PC-3 (cell line): ENCODE measurements around the gene SPTAN1. TPM values are rescaled to one million over a fixed set of nuclear protein-coding genes. Genes with fewer than 3 reads are reported as not detected.

Experiments
- ATAC-seq: fragments of 200-7000 bp; cut with Tn5 transposase; 2 replicates; pipeline ENCODE4 v1.9.1; 2020; ENCODE audit warnings: mild to moderate bottlenecking, moderate library complexity
- BruUV-seq: library from RNA; stranded (reverse); fragments of 400-500 nt; replicated peaks from 2 replicates; lab custom pipeline; 2021; lab: Mats Ljungman, UMichigan
- CTCF ChIA-PET: fragments of 300-600 bp; sonication (Branson Sonifier 250); formaldehyde crosslinking; loops from one replicate; lab custom pipeline; 2022; ENCODE audit warnings: antibody characterized with exemption; lab: Charles Lee
- POLR2A ChIA-PET: fragments of 300-600 bp; sonication (Branson Sonifier 250); formaldehyde crosslinking; loops from one replicate; lab custom pipeline; 2022; ENCODE audit warnings: antibody characterized with exemption; ENCODE audit not compliant: unreplicated experiment; lab: Charles Lee
- DNase-seq: peaks from one replicate; pipeline ENCODE4 v3.0.0-alpha.2; 2015
- H2AFZ ChIP-seq: fragments of 300-600 bp; sonication (generic); 2 replicates; pipeline ENCODE4 v1.6.0; 2016; ENCODE audit warnings: antibody characterized with exemption, low read length
- H3F3A ChIP-seq: fragments of 300-600 bp; sonication (generic); one replicate; pipeline ENCODE4 v1.6.0; 2017; ENCODE audit warnings: antibody characterized with exemption, low read length, control low read depth, mild to moderate bottlenecking; ENCODE audit not compliant: unreplicated experiment
- H3K27ac ChIP-seq: fragments of 300-600 bp; sonication (generic); 2 replicates; pipeline ENCODE4 v1.5.1; 2016; ENCODE audit warnings: mild to moderate bottlenecking, low read length
- H3K27me3 ChIP-seq: fragments of 300-600 bp; sonication (generic); 2 replicates; pipeline ENCODE4 v1.6.1; 2016; ENCODE audit warnings: low read length, mixed read lengths
- H3K36me3 ChIP-seq: fragments of 300-600 bp; sonication (generic); 2 replicates; pipeline ENCODE4 v1.6.1; 2016; ENCODE audit warnings: low read depth, mixed run types, low read length, mixed read lengths
- H3K4me1 ChIP-seq: fragments of 300-600 bp; sonication (generic); 2 replicates; pipeline ENCODE4 v1.5.1; 2016; ENCODE audit warnings: low read length; ENCODE audit not compliant: insufficient read depth
- H3K4me2 ChIP-seq: fragments of 300-600 bp; sonication (generic); 2 replicates; pipeline ENCODE4 v1.6.0; 2016; ENCODE audit warnings: low read length
- H3K4me3 ChIP-seq: fragments of 300-600 bp; sonication (generic); 2 replicates; pipeline ENCODE4 v1.5.1; 2016; ENCODE audit warnings: mild to moderate bottlenecking, low read length, mixed read lengths
- H3K79me2 ChIP-seq: fragments of 300-600 bp; sonication (generic); 2 replicates; pipeline ENCODE4 v1.6.1; 2017; ENCODE audit warnings: low read length, mixed read lengths
- H3K9ac ChIP-seq: fragments of 300-600 bp; sonication (generic); 2 replicates; pipeline ENCODE4 v1.6.0; 2016; ENCODE audit warnings: mild to moderate bottlenecking, low read length
- H3K9me2 ChIP-seq: fragments of 300-600 bp; sonication (generic); replicated peaks from 2 replicates; pipeline ENCODE4 v1.6.1; 2016; ENCODE audit warnings: mixed run types, low read length, mixed read lengths
- H3K9me3 ChIP-seq: fragments of 300-600 bp; sonication (generic); 2 replicates; pipeline ENCODE4 v1.6.1; 2016; ENCODE audit warnings: low read length, mixed read lengths
- H4K20me1 ChIP-seq: fragments of 300-600 bp; sonication (generic); 2 replicates; pipeline ENCODE4 v1.6.1; 2016; ENCODE audit warnings: low read length, mixed read lengths
- EZH2 ChIP-seq: fragments of 300-600 bp; sonication (generic); IDR thresholded peaks from one replicate; pipeline ENCODE4 v1.6.1; 2017; ENCODE audit warnings: antibody characterized with exemption, mild to moderate bottlenecking, low read length; ENCODE audit not compliant: unreplicated experiment
- EZH2phosphoT487 ChIP-seq: fragments of 300-600 bp; sonication (generic); IDR thresholded peaks from 2 replicates; pipeline ENCODE4 v1.6.1; 2018; ENCODE audit warnings: mild to moderate bottlenecking, antibody characterized with exemption, low read length, borderline replicate concordance
- intact Hi-C: fragments of 100-400 bp; cut with micrococcal nuclease; formaldehyde crosslinking; loops from 2 replicates; pipeline ENCODE4 v1.9.0; 2023
- total RNA-seq: library from RNA; depleted of rRNA; stranded (reverse); fragments of >200 nt; gene quantifications from 2 replicates; pipeline ENCODE4 v1.2.3, GENCODE V29; 2014
- TF ChIP-seq, protein P1 (sequence below): fragments of 300-600 bp; sonication (generic); conservative IDR thresholded peaks from 2 replicates; pipeline ENCODE4 v1.5.1; 2017; ENCODE audit warnings: antibody characterized with exemption, low read depth, mild to moderate bottlenecking, low read length

Gene SPTAN1
- total RNA-seq, 1 experiment from 2014 or later = 221 TPM

DNA sequence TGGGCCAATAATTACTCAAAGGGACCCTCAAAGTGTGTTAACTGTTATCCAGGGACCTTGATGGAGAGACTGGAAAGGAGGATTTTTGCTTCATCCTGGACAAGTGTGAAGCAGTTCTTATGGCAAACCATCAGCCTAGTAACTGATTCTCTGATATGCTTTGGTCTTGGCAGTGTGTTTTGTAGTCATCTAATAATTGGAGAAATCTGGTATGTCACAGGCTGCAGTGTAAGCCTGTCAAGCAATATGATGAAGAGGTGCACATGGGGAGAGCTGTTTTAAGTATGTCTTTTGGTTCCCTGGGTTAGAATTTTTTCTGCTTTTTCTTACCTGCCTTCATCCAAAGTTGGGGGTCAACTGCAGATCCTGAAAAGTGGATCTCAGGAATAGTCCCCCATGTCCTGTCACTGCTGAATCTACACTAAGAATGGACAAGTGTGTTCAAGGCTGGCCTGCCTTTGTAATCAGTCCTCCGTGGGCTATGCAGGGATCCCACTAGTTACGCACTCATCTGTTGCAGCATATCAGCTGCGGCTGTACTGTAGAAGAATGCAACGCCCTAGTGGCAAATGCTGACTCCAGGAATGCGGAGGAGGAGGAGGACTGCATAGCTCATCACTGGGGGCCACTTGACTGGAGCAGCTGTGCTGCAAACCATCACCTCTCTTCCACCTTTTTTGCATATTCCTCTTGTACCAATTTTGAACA lies 1.9 kb downstream of the SPTAN1 start:
- Histone ChIP-seq H2AFZ (no peak overlapping the region), H3F3A (peaks cover 12% of the 10 kb centered on the region), H3K4me1 (peaks cover 62% of the 10 kb centered on the region), H3K9ac (peak overlapping the region; percentile 79; the same call in 1 of the 2 replicates), H3K27ac (peak overlapping the region; percentile 51), H4K20me1 (peaks cover 26% of the 10 kb centered on the region), H3K4me3 (peak overlapping the region; percentile 90), H3K36me3 (no peaks in the 10 kb centered on the region), H3K4me2 (peak overlapping the region; percentile 83), H3K79me2 (peaks cover 68% of the 10 kb centered on the region), H3K9me3 (no peaks in the 10 kb centered on the region), H3K9me2 (no peaks in the 10 kb centered on the region), H3K27me3 (no peaks in the 10 kb centered on the region)
- no TSS peak for BruUV-seq
- ATAC-seq = peak; percentile 41
- ChIA-PET CTCF (interaction anchor here (0.6 kb wide), 1 partner anchor 81 kb away, joined by 4 read pairs; no protein-coding TSS in a partner anchor), POLR2A (interaction anchor here (0.6 kb wide), 1 partner anchor 264 kb away, joined by 3 read pairs; no protein-coding TSS in a partner anchor)
- intact Hi-C loops = loop anchor here (10.0 kb wide), 1 partner anchor 50 kb away; the partner anchor contains the start of gene GLE1
- no peak for TF ChIP-seq EZH2
- no peak for TF ChIP-seq EZH2phosphoT487
- TF ChIP-seq, protein P1, sequence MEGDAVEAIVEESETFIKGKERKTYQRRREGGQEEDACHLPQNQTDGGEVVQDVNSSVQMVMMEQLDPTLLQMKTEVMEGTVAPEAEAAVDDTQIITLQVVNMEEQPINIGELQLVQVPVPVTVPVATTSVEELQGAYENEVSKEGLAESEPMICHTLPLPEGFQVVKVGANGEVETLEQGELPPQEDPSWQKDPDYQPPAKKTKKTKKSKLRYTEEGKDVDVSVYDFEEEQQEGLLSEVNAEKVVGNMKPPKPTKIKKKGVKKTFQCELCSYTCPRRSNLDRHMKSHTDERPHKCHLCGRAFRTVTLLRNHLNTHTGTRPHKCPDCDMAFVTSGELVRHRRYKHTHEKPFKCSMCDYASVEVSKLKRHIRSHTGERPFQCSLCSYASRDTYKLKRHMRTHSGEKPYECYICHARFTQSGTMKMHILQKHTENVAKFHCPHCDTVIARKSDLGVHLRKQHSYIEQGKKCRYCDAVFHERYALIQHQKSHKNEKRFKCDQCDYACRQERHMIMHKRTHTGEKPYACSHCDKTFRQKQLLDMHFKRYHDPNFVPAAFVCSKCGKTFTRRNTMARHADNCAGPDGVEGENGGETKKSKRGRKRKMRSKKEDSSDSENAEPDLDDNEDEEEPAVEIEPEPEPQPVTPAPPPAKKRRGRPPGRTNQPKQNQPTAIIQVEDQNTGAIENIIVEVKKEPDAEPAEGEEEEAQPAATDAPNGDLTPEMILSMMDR = no peak
- DNase-seq = peak; percentile 81

DNA sequence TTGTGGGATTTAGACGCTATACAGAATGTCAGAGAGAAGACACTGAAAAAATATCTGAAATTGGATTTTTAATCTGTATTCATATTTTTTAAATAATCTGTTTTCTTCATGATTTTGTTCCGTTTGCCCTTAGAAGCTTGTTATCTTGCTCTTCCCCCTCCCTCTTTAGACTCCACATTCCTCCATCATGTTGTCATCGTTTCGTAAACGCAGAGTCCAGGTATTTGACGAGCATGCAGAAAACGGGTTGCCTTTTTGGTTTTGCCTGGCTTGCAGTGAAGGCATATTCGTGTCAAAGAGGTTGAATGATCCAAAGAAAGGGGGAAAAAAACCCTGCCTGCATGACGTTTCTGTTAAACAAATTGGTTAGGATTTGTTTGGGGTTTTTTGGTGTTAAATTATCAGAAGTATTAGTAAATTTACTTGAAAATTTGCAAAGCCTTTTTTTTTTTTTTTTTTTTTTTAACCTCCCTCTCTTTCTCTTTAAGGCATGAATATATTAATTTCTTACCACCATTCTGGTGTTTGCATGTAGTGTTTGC lies 2.9 kb downstream of the SPTAN1 start:
- peaks cover 12% of the 10 kb centered on the region for H3F3A ChIP-seq
- peaks cover 26% of the 10 kb centered on the region for H4K20me1 ChIP-seq
- TF ChIP-seq EZH2phosphoT487 = no peak
- no peaks in the 10 kb centered on the region for H3K9me2 ChIP-seq
- no peaks in the 10 kb centered on the region for H3K9me3 ChIP-seq
- peaks cover 77% of the 10 kb centered on the region for H3K79me2 ChIP-seq
- H3K27ac ChIP-seq = peak overlapping the region; percentile 51
- H3K27me3 ChIP-seq = no peaks in the 10 kb centered on the region
- CTCF ChIA-PET = interaction anchor here (0.6 kb wide), 1 partner anchor 80 kb away, joined by 4 read pairs; no protein-coding TSS in a partner anchor
- H3K36me3 ChIP-seq = no peaks in the 10 kb centered on the region
- H3K4me3 ChIP-seq = peak overlapping the region; percentile 90
- H2AFZ ChIP-seq = no peak overlapping the region
- H3K9ac ChIP-seq = peak overlapping the region; percentile 21; the same call in 1 of the 2 replicates
- DNase-seq = peak; percentile 82
- BruUV-seq = no TSS peak
- H3K4me2 ChIP-seq = peak overlapping the region; percentile 83
- POLR2A ChIA-PET = no interaction called here
- peaks cover 63% of the 10 kb centered on the region for H3K4me1 ChIP-seq
- intact Hi-C loops = loop anchor here (10.0 kb wide), 1 partner anchor 50 kb away; the partner anchor contains the start of gene GLE1
- no peak for ATAC-seq

DNA sequence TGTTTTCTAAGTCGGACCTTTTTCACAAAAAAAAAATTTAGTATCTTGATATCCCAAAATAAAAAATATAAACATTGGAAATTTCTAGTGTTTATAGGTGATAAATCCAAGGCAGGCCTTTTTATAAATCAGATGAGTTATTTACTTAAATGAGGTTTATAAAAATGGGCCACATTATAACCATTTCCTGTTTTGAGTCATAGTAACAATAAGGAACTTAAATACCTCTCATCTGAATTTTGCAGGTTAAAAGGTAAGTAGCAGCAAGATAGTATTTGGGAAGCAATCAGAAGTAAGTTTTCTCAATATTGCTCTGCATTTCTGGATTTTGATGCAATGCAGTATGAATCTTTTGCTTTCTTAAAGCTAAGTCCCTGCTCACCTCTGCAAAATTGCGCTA lies 3.9 kb downstream of the SPTAN1 start:
- POLR2A ChIA-PET = interaction anchor here (0.5 kb wide), 1 partner anchor 127 kb away, joined by 10 read pairs; no protein-coding TSS in a partner anchor

More for the DNA sequence above, 3.9 kb downstream of the SPTAN1 start:
- H3K36me3 ChIP-seq = no peaks in the 10 kb centered on the region
- H3K9ac ChIP-seq = peak overlapping the region; percentile 21; the same call in 1 of the 2 replicates
- H3K4me3 ChIP-seq = peak overlapping the region; percentile 90
- H3F3A ChIP-seq = peaks cover 12% of the 10 kb centered on the region
- no peaks in the 10 kb centered on the region for H3K9me3 ChIP-seq
- peaks cover 26% of the 10 kb centered on the region for H4K20me1 ChIP-seq
- peak; percentile 62 for DNase-seq
- no peak overlapping the region for H2AFZ ChIP-seq
- no peak for TF ChIP-seq EZH2
- TF ChIP-seq, protein P1 = no peak
- CTCF ChIA-PET = no interaction called here
- intact Hi-C loops = loop anchor here (10.0 kb wide), 1 partner anchor 51 kb away; the partner anchor contains the start of gene GLE1
- BruUV-seq = no TSS peak
- H3K27ac ChIP-seq = peak overlapping the region; percentile 51
- peaks cover 87% of the 10 kb centered on the region for H3K79me2 ChIP-seq
- H3K27me3 ChIP-seq = no peaks in the 10 kb centered on the region
- H3K4me1 ChIP-seq = peaks cover 60% of the 10 kb centered on the region
- H3K4me2 ChIP-seq = peak overlapping the region; percentile 83
- no peak for ATAC-seq
- no peaks in the 10 kb centered on the region for H3K9me2 ChIP-seq
